ENCODE measurements around the gene COPS4.
A peak's percentile ranks its signal among the peaks of the same experiment; 100 is the strongest.

Gene COPS4

DNA sequence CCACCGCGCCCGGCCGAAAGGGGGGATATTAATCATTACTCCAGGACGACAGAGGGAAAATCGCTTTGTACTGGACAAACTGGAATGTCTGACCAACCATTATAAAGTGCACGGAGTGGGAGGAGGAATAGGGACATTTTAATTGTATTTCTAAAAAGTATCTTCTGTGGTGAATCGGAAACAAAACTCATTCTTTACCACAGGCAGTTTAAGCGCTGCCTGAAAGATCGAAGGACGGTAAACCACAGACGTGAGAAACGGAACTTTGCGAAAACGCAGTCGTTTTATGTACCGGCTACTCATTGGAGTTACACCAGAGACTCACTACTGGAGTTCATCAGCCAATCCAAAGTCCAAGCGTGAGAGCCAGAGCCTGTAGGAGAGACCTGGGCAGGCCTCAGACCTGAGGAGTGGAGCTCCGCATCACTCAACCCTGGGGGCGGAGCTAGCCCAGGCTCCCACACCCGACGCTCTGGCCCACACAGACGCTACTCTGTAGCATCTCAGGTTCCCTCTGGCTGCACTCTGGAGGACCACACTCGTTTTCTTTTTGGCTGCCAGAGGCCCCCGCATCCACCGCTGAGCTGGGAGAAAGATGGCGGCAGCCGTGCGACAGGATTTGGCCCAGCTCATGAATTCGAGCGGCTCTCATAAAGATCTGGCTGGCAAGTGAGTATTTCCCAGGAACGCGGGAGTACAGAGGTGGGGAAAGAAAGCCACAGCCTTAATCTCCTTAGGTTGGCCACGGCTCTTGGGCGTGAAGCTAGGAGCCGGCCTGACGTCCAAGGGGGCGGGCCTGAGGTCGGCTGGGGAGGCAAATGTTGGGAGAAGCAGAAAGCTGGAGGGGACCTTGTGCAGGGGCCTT lies at the start of gene COPS4:
TSS of gene COPS4 (plus strand) at position 554 of the 865 bp plus-strand sequence. CDS start at position 596, 42 bp downstream.
- TF ChIP-seq GATA3 (IDR thresholded peaks at IDR 0.05; ENCODE audit: low read depth, low read length), result no peak
- TF ChIP-seq GATA2 (IDR thresholded peaks at IDR 0.05; ENCODE audit: low read depth, low read length), result no peak

DNA sequence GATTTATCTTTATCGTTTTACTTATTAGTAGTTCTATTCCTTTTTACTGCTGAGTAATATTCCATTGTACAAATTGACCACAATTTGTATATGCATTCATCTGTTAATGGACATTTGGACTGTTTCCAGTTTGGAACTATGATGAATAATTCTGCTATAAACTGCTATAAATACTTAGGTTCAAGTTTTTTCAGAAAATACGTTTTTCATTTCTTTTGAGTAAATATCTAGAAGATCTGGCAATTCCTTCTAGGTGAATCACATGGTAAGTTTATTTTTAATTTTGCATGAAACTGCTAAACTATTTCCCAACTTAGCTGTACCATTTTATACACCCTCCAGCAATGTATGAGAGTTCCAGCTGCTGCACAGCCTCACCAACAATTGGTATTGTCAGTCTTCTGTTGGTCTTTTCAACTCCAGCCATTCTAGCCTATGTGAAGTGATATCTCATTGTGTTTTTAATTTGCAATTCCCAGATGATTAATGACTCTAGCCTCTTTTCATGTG lies 46.6 kb upstream of the COPS4 start:
- TF ChIP-seq GATA2 (IDR thresholded peaks at IDR 0.05; ENCODE audit: low read depth, low read length) (no peak), GATA3 (IDR thresholded peaks at IDR 0.05; ENCODE audit: low read depth, low read length) (no peak)

DNA sequence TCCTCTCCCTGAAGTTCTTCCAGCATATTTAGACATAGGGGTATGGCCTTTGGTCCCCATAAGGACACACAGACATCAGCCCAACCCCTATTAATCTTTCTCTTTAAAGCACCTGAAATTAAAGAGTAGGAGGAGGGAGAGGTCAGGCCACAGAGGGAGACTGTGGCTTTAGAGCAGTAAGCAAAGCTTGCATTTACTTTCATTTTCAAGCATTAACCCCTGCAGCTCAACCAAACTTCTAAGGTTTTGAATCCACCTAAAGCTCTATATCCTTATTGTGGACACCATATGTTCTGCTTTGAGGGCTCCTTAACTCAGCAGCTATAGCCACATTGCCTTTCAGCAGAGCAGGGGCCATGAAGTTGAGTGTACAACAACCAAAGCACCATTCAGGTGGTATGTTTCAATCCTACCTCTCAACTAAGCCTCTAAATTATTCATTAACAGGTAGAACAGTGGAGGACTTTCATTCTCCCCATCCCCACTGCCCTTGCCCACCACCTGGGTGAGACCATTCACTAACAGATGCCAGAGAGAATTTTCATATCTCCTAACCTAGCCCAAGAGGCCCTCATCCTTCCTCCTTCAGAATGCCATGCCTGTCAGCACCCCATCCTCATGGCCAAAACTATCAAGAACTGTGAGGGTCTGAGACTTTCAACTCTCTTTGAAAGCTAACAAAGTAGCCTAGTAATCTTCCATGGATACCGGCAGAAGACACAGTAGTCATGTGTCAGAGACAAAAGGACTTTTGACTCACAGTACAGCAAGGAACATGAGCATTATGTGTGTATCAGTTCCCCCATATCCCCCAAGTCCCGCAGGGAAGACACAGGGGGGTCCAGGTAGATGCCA lies 45.2 kb upstream of the COPS4 start:
- TF ChIP-seq GATA3 (IDR thresholded peaks at IDR 0.05; ENCODE audit: low read depth, low read length) (no peak), GATA2 (IDR thresholded peaks at IDR 0.05; ENCODE audit: low read depth, low read length) (no peak)

DNA sequence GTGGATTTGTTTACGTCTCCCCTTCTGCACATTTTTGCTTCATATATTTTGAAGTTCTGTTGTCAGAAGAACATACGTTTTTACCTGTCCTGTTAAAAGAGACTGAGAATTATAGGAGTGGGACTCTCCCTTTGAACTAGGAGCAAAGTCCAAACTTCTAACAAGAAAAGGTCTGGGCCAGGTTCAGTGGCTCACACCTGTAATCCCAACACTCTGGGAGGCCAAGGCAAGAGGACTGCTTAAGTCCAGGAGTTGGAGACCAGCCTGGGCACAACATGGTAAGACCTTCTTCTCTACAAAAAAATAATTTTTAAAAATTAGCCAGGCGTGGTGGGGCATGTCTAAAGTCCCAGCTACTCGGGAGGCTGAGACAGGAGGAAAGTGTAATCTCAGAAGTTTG lies 40.1 kb upstream of the COPS4 start:
- no peak for TF ChIP-seq GATA2 (IDR thresholded peaks at IDR 0.05; ENCODE audit: low read depth, low read length)
- TF ChIP-seq GATA3 (IDR thresholded peaks at IDR 0.05; ENCODE audit: low read depth, low read length), result no peak

DNA sequence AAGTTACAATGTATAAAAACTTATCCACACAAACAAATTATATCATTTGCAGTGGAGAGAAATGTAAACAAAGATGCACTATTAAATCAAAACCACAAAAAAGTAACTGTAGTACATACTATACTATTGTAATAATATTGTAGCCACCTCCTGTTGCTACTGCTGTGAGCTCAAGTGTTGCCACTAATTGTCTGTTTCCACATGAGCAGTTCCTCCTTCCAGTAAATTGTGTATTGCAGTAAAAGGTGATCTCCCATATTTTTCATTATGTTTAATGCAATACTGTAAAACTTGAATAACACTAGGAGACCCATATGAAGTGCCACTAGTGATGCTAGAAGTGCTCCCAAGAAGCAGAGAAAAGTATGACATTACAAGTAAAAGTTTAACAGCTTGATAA lies 36.1 kb upstream of the COPS4 start:
- TF ChIP-seq GATA2 (IDR thresholded peaks at IDR 0.05; ENCODE audit: low read depth, low read length) (no peak), GATA3 (IDR thresholded peaks at IDR 0.05; ENCODE audit: low read depth, low read length) (no peak)

DNA sequence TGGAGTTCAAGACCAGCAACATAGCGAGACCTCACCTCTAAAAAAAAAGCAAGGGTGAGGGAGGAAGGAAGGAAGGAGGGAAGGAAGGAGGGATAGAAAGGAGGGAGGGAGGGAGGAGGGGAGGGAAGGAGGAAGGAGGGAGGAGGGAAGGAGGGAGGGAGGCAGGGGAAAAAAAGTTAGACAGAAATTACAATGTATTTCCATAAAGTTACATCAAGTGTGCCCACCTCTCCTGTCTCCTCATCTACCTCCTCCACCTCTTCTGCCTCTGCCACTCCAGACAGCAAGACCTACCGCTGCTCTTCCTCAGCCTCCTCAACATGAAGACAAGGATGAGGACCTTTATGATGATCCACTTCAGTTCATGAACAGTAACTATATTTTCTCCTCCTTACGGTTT lies 32.7 kb upstream of the COPS4 start:
- no peak for TF ChIP-seq GATA3 (IDR thresholded peaks at IDR 0.05; ENCODE audit: low read depth, low read length)
- no peak for TF ChIP-seq GATA2 (IDR thresholded peaks at IDR 0.05; ENCODE audit: low read depth, low read length)

DNA sequence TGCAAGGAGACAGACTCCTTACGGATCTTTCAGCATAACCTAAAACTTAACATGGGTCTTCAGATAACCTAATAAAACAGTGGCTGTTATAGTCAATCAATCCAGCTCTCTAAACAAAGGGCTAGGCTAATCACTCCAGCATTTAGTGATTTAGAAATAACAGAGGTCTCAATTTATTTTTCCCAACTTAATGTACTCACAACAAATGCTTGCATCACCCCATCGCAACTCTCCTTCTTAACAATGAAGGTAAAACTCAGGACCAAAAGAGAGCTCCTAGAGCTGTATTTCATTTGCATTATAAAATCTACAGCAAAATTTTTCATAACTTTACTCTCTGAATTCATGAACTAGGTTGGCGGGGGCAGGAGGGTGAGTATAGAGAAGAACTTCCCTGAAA lies 25.5 kb upstream of the COPS4 start:
- TF ChIP-seq GATA3 (IDR thresholded peaks at IDR 0.05; ENCODE audit: low read depth, low read length), result no peak
- no peak for TF ChIP-seq GATA2 (IDR thresholded peaks at IDR 0.05; ENCODE audit: low read depth, low read length)

DNA sequence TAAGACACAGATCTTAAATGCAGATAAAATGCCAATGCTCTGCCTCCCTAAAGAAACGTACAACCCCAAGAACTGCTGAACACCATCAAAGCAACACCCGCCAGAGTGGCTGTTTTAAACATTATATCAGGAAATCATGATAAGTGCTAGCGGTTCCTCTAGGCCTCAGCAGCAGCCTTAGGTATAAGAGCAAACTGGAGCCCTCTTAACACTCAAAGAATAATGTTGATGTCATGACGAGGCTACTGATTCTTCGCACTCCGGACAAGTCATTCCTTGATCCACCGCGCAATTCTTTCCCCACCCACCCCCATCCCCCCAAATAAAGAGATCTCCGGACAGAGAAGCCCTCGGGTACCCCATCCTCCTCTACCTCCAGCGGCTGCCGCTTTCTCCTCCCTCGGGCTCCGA lies 24.9 kb upstream of the COPS4 start:
- TF ChIP-seq GATA2 (IDR thresholded peaks at IDR 0.05; ENCODE audit: low read depth, low read length), result peak; percentile 26; the same call in 1 of the 2 replicates
- no peak for TF ChIP-seq GATA3 (IDR thresholded peaks at IDR 0.05; ENCODE audit: low read depth, low read length)

DNA sequence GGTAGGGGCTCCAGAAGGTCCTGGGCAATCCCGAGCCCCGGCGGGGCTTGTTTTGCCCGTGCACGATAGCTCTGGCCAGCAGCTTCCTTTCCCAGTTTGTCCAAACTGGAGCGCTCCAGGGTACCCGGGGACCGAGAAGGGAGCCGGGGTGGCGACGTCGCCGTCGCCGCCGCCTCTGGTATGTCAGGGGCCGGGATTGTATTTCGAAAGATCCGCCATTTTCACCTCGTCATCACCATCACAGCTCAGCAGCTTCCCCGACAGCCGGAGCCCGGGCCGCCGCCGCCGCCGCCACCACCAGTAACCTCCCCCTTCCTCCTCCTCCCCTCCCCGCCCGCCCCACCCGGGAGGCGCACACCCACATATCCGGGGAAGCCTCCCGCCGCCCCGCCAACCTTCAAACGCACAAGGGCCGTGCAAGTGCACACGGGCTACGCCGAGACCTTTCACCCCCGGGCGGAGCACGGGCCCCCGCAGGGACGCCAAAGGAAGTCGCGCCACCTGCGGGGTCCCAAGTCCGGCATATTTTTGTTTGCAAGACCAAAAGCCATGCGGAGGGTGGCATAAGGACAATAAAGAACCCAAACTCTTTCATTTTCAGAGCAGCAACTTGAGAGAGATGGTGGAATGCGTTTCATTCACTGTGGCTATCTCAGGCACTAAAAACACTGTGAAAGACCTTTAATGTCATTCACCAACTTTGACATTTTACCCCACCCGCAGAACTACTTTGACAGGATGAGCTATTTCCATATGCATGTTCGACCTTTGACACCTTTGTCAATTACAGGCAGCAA lies 24.3 kb upstream of the COPS4 start, which contains the start of gene LIN54:
TSS of gene LIN54 (minus strand) at position 302 of the 797 bp plus-strand sequence. CDS start 25,979 bp downstream, outside the sequence.
- no peak for TF ChIP-seq GATA2 (IDR thresholded peaks at IDR 0.05; ENCODE audit: low read depth, low read length)
- no peak for TF ChIP-seq GATA3 (IDR thresholded peaks at IDR 0.05; ENCODE audit: low read depth, low read length)

DNA sequence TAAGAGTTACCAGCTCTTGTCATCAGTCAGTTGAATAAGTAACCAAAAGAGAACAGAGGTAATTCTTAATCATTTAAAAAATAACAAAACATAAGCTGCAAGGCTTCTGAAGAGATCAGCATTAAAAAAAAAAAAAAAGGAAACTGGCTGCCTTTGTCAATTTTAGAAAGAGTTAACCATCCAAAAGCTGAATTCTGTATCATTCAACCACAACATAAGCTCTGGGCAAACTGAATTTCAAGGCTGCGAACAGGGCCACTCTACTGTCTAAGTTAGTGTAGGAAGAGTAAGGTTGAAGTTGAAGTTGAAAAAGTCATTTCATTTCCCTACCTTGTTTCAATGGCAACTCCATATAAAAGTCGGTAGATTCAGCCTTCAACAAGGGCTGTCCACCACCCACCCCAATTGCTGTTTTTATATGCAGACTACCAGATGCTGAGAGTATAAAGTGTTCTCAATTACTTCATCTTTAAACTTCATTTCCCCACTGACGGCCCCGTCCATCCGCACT lies 23.2 kb upstream of the COPS4 start:
- no peak for TF ChIP-seq GATA2 (IDR thresholded peaks at IDR 0.05; ENCODE audit: low read depth, low read length)
- TF ChIP-seq GATA3 (IDR thresholded peaks at IDR 0.05; ENCODE audit: low read depth, low read length), result no peak

DNA sequence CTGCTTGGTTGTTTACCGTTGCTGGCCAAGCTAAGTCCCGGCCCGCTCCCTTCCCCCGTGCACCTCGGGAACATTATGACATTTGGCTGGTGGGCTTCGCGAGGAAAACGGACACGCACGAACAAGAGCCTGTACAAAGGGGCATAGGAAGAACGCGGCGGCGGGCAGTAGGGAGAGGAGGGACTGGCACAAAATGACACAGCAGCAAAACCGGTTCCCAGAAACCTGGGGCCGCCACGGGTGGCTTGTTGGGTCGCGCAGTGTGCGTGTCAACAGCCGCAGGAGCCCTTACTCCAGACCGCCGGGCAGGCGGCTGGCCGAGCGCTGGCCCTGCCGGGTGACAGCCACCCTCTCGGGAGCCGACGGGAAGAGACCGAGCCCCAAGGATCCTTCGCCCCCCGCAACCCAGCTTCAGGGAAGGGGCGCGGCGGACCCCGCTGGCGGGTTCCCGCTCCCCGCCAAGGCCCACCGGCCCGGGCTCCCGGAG lies 22.7 kb upstream of the COPS4 start:
- TF ChIP-seq GATA3 (IDR thresholded peaks at IDR 0.05; ENCODE audit: low read depth, low read length) (no peak), GATA2 (IDR thresholded peaks at IDR 0.05; ENCODE audit: low read depth, low read length) (no peak)

DNA sequence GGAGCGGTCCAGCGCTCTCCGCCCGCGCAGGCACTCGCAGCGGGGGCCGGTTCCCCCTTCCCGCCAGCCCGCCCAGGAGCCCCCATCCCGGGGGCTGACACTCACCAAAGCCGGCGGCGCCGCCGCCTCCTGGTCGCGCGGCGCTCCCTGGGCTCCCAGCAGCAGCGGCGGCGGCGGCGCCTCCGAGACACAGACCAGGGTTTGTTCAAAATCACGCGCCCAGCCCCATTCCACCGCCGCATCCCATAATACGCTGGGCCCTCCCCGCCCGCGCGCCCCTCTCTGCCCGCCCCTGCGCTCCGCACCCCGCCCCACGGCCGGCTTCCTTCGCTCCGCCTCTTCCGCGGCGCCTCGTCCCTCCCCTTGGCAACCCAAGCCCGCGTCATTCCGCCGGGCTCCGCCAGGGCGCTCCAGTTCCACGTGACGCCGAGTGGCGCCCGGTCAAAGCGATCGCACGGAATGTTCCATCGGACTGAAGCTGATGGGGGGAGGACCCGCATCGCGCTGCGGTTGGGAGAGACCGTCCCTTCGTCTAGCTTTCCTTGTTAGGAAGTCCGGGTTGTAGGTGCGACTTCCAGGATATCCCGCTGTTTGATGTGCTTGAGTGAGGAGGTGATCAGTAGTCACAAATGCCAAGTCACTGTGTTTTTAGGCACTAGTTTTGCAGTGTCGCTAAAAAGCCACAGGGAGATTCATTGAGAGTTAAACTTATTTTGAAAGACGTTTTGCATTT lies 22.1 kb upstream of the COPS4 start:
- TF ChIP-seq GATA3 (IDR thresholded peaks at IDR 0.05; ENCODE audit: low read depth, low read length), result no peak
- TF ChIP-seq GATA2 (IDR thresholded peaks at IDR 0.05; ENCODE audit: low read depth, low read length), result no peak

Data from SH-SY5Y (cell line).